Measurements from ENCODE around the gene RAB9A.

DNA sequence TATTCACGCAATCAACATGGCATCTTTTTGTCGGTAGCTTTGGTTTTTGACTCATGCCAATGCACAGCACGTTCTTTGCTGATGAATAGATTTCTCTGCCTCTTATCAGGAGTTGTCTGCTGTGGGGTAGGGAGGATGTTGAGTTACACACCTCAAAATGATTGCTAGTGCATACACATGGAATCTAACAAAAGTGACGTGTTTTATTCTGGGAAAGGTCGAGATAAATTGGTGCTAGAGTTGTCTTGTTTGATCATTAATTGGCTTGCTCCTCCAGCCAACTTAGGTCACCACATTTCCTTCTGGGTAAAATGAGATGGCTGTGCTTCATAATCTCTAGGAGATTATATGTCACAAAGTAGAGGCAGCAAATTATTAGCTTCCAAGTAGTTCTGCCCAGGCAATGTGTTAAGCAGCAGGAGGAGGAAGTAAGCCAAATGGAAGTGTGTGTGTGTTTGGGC, 3.9 kb downstream of the RAB9A start:
- TF ChIP-seq, protein P1, sequence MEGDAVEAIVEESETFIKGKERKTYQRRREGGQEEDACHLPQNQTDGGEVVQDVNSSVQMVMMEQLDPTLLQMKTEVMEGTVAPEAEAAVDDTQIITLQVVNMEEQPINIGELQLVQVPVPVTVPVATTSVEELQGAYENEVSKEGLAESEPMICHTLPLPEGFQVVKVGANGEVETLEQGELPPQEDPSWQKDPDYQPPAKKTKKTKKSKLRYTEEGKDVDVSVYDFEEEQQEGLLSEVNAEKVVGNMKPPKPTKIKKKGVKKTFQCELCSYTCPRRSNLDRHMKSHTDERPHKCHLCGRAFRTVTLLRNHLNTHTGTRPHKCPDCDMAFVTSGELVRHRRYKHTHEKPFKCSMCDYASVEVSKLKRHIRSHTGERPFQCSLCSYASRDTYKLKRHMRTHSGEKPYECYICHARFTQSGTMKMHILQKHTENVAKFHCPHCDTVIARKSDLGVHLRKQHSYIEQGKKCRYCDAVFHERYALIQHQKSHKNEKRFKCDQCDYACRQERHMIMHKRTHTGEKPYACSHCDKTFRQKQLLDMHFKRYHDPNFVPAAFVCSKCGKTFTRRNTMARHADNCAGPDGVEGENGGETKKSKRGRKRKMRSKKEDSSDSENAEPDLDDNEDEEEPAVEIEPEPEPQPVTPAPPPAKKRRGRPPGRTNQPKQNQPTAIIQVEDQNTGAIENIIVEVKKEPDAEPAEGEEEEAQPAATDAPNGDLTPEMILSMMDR (conservative IDR thresholded peaks at IDR 0.05; ENCODE audit: low read depth, low read length), result no peak
- TF ChIP-seq EZH2 (IDR thresholded peaks at IDR 0.05; ENCODE audit: borderline replicate concordance, low read depth, low read length, poor library complexity, severe bottlenecking), result no peak
